Testis (tissue), 3 donors: ENCODE results near the gene LCOR. TPM values are rescaled to one million over a fixed set of nuclear protein-coding genes. Genes with fewer than 3 reads are reported as not detected.

ENCODE experiments used
- DNase-seq: peaks from one replicate; pipeline ENCODE4 v3.0.0-alpha.2; 2019
- H3K27ac ChIP-seq, 2 donors: fragments of 200-600 bp; sonication (generic); one replicate each; pipeline ENCODE4 v1.5.1; 2019
- H3K27me3 ChIP-seq: fragments of 200-600 bp; sonication (generic); one replicate; pipeline ENCODE4 v1.5.1; 2019
- H3K36me3 ChIP-seq: fragments of 200-600 bp; sonication (generic); one replicate; pipeline ENCODE4 v1.5.1; 2017; ENCODE audit warnings: low read depth; ENCODE audit errors: missing control alignments
- H3K4me1 ChIP-seq: fragments of 200-600 bp; sonication (generic); one replicate; pipeline ENCODE4 v1.5.1; 2019
- H3K4me3 ChIP-seq, 2 donors: fragments of 200-600 bp; sonication (generic); one replicate each; pipeline ENCODE4 v1.5.1; 2017 to 2019
- H3K9me3 ChIP-seq: fragments of 200-600 bp; sonication (generic); one replicate; pipeline ENCODE4 v1.5.1; 2017
- CTCF ChIP-seq, 3 experiments: fragments of 450-650 bp in 2 of 3; fragments of 200-600 bp in 1 of 3; sonication (generic) in 1 of 3; IDR thresholded peaks; one replicate each; pipeline ENCODE4 v1.5.1; 2016 to 2019; ENCODE audit warnings: antibody characterized with exemption in 3 of 3, mild to moderate bottlenecking in 2 of 3, moderate library complexity in 1 of 3
- POLR2A ChIP-seq: fragments of 450-650 bp; IDR thresholded peaks from one replicate; pipeline ENCODE4 v1.6.1; 2017; ENCODE audit warnings: antibody characterized with exemption, mild to moderate bottlenecking, moderate library complexity
- WGBS, 2 donors: methylation state at CpG; one replicate each; pipeline ENCODE4 v1.1.5; 2018; 5-methylcytosine and 5-hydroxymethylcytosine counted together
- intact Hi-C: fragments of 100-400 bp; cut with DNase I; formaldehyde crosslinking; loops from one replicate; pipeline ENCODE4 v1.15.1; 2023; ENCODE audit warnings: low total_unique reads
- polyA plus RNA-seq: library from polyadenylated mRNA; stranded (reverse); fragments of 350-450 nt; fragmentation: Illumina TruSeq; extraction: RNeasy Lipid Tissue Mini Kit (QIAGEN cat#74804); gene quantifications from one replicate; pipeline ENCODE4 v1.2.3, GENCODE V29; 2014; ENCODE audit warnings: low read depth, low replicate concordance; ENCODE audit not compliant: insufficient read depth
- total RNA-seq, 2 donors: library from RNA; depleted of rRNA; stranded (reverse); fragments of >200 nt; gene quantifications; one replicate each; pipeline ENCODE4 v1.2.3, GENCODE V29; 2016

Gene LCOR
- total and polyA plus RNA-seq, 3 donors from 2014 or later, result 11.6 to 68.3 (median 40.0) TPM

- H3K4me1 ChIP-seq, result no peaks in the 10 kb centered on the region
- WGBS, 2 donors, result 83 to 91% methylated on average over 3 of the region's 3 CpGs
- no peaks in the 10 kb centered on the region for H3K9me3 ChIP-seq
- H3K36me3 ChIP-seq, result no peaks in the 10 kb centered on the region
- intact Hi-C loops, result no loop called here
- no peak overlapping the region for H3K27ac ChIP-seq
- no peaks in the 10 kb centered on the region for H3K27me3 ChIP-seq
- no peak for DNase-seq
- TF ChIP-seq POLR2A, result no peak
- TF ChIP-seq CTCF (IDR thresholded peaks at IDR 0.05), result no peak
- no peak overlapping the region for H3K4me3 ChIP-seq
Measured at GRCh38 chr10:96850825-96851224, 18.7 kb downstream of the LCOR start.

GRCh38 chr10:96851281-96851680 is 19.2 kb downstream of the LCOR start:
- Histone ChIP-seq H3K4me3 (no peak overlapping the region), H3K9me3 (no peaks in the 10 kb centered on the region), H3K27me3 (no peaks in the 10 kb centered on the region), H3K36me3 (no peaks in the 10 kb centered on the region), H3K27ac (no peak overlapping the region), H3K4me1 (no peaks in the 10 kb centered on the region)
- WGBS, 2 donors, result 66 to 72% methylated on average over 6 of the region's 6 CpGs
- intact Hi-C loops, result no loop called here
- DNase-seq, result no peak
- TF ChIP-seq CTCF (IDR thresholded peaks at IDR 0.05) (no peak), POLR2A (no peak)

GRCh38 chr10:96856317-96856716 is 24.2 kb downstream of the LCOR start:
- Histone ChIP-seq H3K9me3 (no peaks in the 10 kb centered on the region), H3K27ac (no peak overlapping the region), H3K36me3 (no peaks in the 10 kb centered on the region), H3K27me3 (no peaks in the 10 kb centered on the region), H3K4me3 (no peak overlapping the region), H3K4me1 (peaks cover 13% of the 10 kb centered on the region)
- WGBS, 2 donors, result 82 to 91% methylated on average over 3 of the region's 3 CpGs
- DNase-seq, result no peak
- no peak for TF ChIP-seq POLR2A
- no peak for TF ChIP-seq CTCF (IDR thresholded peaks at IDR 0.05)
- intact Hi-C loops, result no loop called here

GRCh38 chr10:96857301-96858012 is 25.4 kb downstream of the LCOR start:
- no peak for DNase-seq
- TF ChIP-seq POLR2A, result no peak
- no peak for TF ChIP-seq CTCF (IDR thresholded peaks at IDR 0.05)
- H3K9me3 ChIP-seq, result no peaks in the 10 kb centered on the region
- no peak overlapping the region for H3K27ac ChIP-seq
- no peaks in the 10 kb centered on the region for H3K27me3 ChIP-seq
- H3K36me3 ChIP-seq, result no peaks in the 10 kb centered on the region
- intact Hi-C loops, result no loop called here
- H3K4me3 ChIP-seq, result no peak overlapping the region
- WGBS, 2 donors, result 71 to 79% methylated on average over 4 of the region's 4 CpGs
- peaks cover 13% of the 10 kb centered on the region for H3K4me1 ChIP-seq

- Histone ChIP-seq H3K4me1 (peaks cover 13% of the 10 kb centered on the region), H3K4me3 (no peak overlapping the region), H3K27me3 (no peaks in the 10 kb centered on the region), H3K36me3 (no peaks in the 10 kb centered on the region), H3K9me3 (no peaks in the 10 kb centered on the region), H3K27ac (no peak overlapping the region)
- DNase-seq, result no peak
- TF ChIP-seq CTCF (IDR thresholded peaks at IDR 0.05) (no peak), POLR2A (no peak)
- intact Hi-C loops, result no loop called here
- 25 to 39% methylated on average over 2 of the region's 2 CpGs for WGBS, 2 donors
Measured at GRCh38 chr10:96858038-96858705, 26.1 kb downstream of the LCOR start.
